ENCODE data around the gene PHLDA2. TPM values are rescaled to one million over a fixed set of nuclear protein-coding genes. Genes with fewer than 3 reads are reported as not detected.
"Not testable (repeated sequence)": the region's sequence is repeated elsewhere in the genome, so short reads cannot be mapped to it uniquely, and the experiment has no call there.

The PHLDA2 gene
- total RNA-seq, 6 donors from 2014 or later, result 8.6 to 38.9 (median 21.0) TPM; not detected in 1

DNA sequence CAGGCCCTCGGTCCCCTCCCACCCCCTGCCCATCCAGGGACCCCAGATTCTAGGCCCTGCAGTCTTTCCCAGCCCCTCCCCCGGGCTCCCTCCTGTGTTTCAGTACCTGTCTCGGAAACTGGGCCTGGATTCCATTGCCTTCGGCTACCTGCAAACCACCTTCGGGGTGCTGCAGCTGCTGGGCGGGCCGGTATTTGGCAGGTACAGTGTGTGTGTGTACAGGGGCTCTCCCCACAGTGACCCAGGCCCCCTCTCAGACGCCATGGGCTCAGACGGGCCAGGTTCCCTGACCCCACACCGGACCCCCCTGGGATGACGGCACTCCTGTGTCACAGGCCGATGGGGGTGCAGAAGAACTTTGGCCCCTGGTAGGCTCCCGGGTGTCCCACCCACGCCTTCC, 21.1 kb downstream of the PHLDA2 start:
- no peak for TF ChIP-seq POLR2AphosphoS5 (IDR thresholded peaks at IDR 0.05)
- no peak for TF ChIP-seq POLR2A (IDR thresholded peaks at IDR 0.05)
- TF ChIP-seq EP300 (IDR thresholded peaks at IDR 0.05), result no peak
- TF ChIP-seq, protein P1, sequence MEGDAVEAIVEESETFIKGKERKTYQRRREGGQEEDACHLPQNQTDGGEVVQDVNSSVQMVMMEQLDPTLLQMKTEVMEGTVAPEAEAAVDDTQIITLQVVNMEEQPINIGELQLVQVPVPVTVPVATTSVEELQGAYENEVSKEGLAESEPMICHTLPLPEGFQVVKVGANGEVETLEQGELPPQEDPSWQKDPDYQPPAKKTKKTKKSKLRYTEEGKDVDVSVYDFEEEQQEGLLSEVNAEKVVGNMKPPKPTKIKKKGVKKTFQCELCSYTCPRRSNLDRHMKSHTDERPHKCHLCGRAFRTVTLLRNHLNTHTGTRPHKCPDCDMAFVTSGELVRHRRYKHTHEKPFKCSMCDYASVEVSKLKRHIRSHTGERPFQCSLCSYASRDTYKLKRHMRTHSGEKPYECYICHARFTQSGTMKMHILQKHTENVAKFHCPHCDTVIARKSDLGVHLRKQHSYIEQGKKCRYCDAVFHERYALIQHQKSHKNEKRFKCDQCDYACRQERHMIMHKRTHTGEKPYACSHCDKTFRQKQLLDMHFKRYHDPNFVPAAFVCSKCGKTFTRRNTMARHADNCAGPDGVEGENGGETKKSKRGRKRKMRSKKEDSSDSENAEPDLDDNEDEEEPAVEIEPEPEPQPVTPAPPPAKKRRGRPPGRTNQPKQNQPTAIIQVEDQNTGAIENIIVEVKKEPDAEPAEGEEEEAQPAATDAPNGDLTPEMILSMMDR (IDR thresholded peaks at IDR 0.05), result no peak
- ATAC-seq (ENCODE audit: low FRiP score in 2 of 2) (no peak), DNase-seq (peak in 1 of 2 donors; percentile 63)
- Histone ChIP-seq H3K4me3 (no peak overlapping the region), H3K9me3 (no peaks in the 10 kb centered on the region), H3K27ac (no peak overlapping the region), H3K4me1 (peaks cover 12 to 35% (median 20%) of the 10 kb centered on the region in 4 donors), H3K27me3 (no peaks in the 10 kb centered on the region), H3K36me3 (no peaks in the 10 kb centered on the region)
- 91 to 100% methylated on average over 7 to 14 of the region's 14 CpGs for WGBS, 2 donors

DNA sequence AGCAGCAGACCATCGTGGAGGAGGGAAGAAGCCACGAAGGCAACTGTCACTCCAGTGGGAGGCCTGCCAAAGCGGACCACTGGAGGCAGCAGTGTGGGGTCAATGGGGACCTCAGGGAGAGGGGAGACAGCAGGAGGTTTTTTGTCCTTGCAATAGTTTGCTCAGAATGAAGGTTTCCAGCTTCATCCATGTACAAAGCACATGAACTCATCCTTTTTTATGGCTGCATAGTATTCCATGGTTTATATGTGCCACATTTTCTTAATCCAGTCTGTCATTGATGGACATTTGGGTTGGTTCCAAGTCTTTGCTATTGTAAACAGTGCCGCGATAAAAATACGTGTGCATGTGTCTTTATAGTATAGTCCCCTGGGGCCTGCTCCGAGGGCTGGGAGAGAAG, 23.9 kb downstream of the PHLDA2 start:
- not testable (repeated sequence) for H3K27ac ChIP-seq; ATAC-seq (ENCODE audit: low FRiP score in 2 of 2); H3K36me3 ChIP-seq; H3K27me3 ChIP-seq; H3K4me3 ChIP-seq; DNase-seq; H3K9me3 ChIP-seq
- WGBS, 2 donors, result 87 to 92% methylated on average over 7 of the region's 7 CpGs
- H3K4me1 ChIP-seq, result peaks cover 16 to 40% (median 26%) of the 10 kb centered on the region in 4 donors

DNA sequence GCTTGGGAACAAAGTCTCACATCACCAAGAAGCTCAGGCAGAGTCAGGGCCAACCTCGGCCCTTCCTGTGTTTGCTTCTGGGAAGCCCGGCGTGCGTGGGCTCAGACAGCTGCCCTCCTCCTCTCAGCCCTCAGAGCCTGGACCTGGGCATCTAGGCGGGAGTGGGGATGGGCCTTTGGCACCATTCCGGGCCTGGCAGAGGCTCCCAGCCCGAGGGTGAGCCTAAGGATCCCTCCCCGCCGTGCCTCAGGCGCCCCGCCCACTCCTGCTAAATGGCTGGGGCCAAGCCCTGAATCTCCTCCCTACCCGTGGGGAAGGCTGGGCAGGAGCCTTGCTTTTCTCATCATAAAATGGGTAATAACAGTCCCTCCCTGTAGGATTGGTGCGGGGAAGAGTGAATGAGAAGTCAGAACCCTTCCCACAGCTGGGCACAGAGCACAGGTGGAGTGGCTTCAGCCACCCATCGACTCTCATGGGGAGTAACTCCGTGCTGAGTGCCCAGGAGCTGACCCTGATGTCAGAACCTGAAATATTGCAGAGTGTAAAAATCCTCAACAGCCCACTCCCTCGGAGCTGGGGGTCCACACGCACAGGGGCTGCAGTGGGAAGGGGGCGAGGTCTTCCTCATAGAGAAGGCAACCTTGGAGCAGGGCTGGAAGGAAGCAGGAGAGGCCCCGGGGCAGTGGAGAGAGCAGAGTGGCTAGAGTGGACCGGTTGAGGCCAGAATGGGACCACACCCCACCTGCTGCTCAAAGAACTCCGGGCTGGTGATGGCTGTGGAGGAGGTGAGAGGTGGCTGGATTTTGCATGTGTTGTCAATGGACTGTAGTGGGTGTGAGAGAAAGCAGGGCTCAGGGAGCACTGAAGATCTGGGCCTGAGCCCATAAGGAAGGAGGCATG, 24.8 kb downstream of the PHLDA2 start:
- TF ChIP-seq POLR2AphosphoS5 (IDR thresholded peaks at IDR 0.05) (no peak), EP300 (IDR thresholded peaks at IDR 0.05) (no peak), POLR2A (IDR thresholded peaks at IDR 0.05) (no peak)
- TF ChIP-seq, protein P1 (IDR thresholded peaks at IDR 0.05), result no peak
- H3K4me1 ChIP-seq, result peaks cover 23 to 46% (median 32%) of the 10 kb centered on the region in 4 donors
- no peaks in the 10 kb centered on the region for H3K27me3 ChIP-seq
- no peaks in the 10 kb centered on the region for H3K36me3 ChIP-seq
- H3K9me3 ChIP-seq, result no peaks in the 10 kb centered on the region
- H3K4me3 ChIP-seq, result no peak overlapping the region
- no peak for ATAC-seq (ENCODE audit: low FRiP score in 2 of 2)
- H3K27ac ChIP-seq, result no peak overlapping the region
- peak in 1 of 2 donors; percentile 73 for DNase-seq
- 65 to 83% methylated on average over 17 to 20 of the region's 21 CpGs for WGBS, 2 donors

DNA sequence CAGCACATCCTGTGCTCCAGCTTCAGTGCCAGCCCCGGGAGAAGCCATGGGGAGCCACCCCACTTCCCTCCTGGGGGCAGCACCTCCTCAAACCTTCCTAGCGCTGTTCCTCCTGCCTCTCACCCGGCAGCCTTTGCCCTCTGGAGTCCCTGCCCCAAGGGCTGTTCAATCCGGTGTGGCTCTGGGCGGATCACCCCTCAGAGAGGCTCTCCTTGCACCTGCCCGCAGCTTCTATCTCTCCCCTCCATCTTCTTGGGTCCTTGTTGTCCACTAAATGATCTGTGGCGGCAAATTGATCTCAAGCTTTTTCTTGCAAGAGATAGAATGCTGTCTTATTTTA, 25.6 kb downstream of the PHLDA2 start:
- TF ChIP-seq EP300 (IDR thresholded peaks at IDR 0.05) (no peak), POLR2AphosphoS5 (IDR thresholded peaks at IDR 0.05) (no peak), POLR2A (IDR thresholded peaks at IDR 0.05) (no peak)
- TF ChIP-seq, protein P1 (IDR thresholded peaks at IDR 0.05), result no peak
- H3K9me3 ChIP-seq, result no peaks in the 10 kb centered on the region
- 73 to 93% methylated on average over 7 of the region's 7 CpGs for WGBS, 2 donors
- H3K27me3 ChIP-seq, result no peaks in the 10 kb centered on the region
- H3K27ac ChIP-seq, result no peak overlapping the region
- ATAC-seq (ENCODE audit: low FRiP score in 2 of 2) (no peak), DNase-seq (no peak)
- H3K4me1 ChIP-seq, result peaks cover 29 to 49% (median 39%) of the 10 kb centered on the region in 4 donors
- H3K36me3 ChIP-seq, result no peaks in the 10 kb centered on the region
- peak overlapping the region in 1 of 4 donors; percentile 66 for H3K4me3 ChIP-seq

DNA sequence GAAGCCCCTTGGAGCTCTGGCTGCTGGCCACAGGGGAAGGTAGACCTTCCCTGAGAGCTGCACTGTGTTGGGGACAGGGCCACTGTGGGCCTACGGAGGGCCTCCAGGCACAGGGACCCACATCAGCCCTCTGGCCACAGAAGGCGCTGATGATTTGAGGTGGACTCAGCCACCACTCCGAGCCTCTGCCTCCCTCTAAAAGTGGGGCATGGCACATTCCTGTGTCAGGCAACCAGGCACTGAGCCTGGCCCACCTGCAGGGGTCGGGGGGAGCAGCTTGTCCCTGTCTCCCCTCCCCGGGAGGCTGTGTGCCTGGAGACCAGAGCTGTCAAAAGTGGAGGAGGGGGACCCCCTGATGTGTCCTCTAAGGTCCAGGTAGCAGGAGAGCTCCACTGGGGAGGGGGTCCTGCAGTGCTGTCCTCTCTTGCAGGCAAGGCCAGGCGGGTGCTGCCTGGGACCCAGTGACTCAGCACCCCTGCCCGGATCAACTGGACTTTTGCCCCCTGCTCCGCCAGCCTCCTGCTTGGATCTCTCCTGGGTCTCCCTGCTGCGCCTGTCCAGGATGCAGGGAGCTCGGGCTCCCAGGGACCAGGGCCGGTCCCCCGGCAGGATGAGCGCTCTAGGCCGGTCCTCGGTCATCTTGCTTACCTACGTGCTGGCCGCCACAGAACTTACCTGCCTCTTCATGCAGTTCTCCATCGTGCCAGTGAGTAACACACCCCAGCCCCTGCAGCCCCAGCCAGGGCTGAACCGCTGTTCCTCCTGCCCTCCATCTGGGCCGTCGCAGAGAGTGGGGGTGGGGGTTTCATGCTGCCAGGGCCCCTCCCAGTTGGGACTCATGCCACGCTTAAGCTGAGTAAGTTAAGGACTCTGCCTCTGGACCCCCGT, 26.2 kb downstream of the PHLDA2 start:
- Histone ChIP-seq H3K36me3 (no peaks in the 10 kb centered on the region), H3K27ac (peak overlapping the region; percentile 77 to 94 (median 88)), H3K27me3 (no peaks in the 10 kb centered on the region), H3K9me3 (no peaks in the 10 kb centered on the region), H3K4me1 (peaks cover 34 to 55% (median 45%) of the 10 kb centered on the region in 4 donors), H3K4me3 (peak overlapping the region in 3 of 4 donors; percentile 66 to 74 (median 74))
- peak in 1 of 2 donors; percentile 64 for DNase-seq
- TF ChIP-seq, protein P1 (IDR thresholded peaks at IDR 0.05), result no peak
- WGBS, 2 donors, result 87% methylated on average over 9 to 22 of the region's 23 CpGs
- ATAC-seq (ENCODE audit: low FRiP score in 2 of 2), result no peak

Data from upper lobe of left lung (tissue), 6 donors.